Measurements from ENCODE around the gene RHCG.

RHCG gene

GRCh38 chr15:89452330-89452836 is 44.0 kb downstream of the RHCG start:
- Mint-ChIP-seq H3K27me3 (peaks cover 14% of the 10 kb centered on the region), H3K36me3 (no peaks in the 10 kb centered on the region), H3K27ac (no peak overlapping the region), H3K4me1 (peaks cover 2% of the 10 kb centered on the region), H3K4me3 (no peak overlapping the region), H3K9me3 (no peaks in the 10 kb centered on the region)
- ATAC-seq (ENCODE audit: low read depth), result no peak
- no peak for DNase-seq (ENCODE audit: low spot score in 2 of 2)

GRCh38 chr15:89451846-89452245 is 44.5 kb downstream of the RHCG start:
- H3K4me3 Mint-ChIP-seq, result no peak overlapping the region
- peaks cover 16% of the 10 kb centered on the region for H3K27me3 Mint-ChIP-seq
- DNase-seq (ENCODE audit: low spot score in 2 of 2) (no peak), ATAC-seq (ENCODE audit: low read depth) (no peak)
- no peaks in the 10 kb centered on the region for H3K36me3 Mint-ChIP-seq
- no peak overlapping the region for H3K27ac Mint-ChIP-seq
- no peaks in the 10 kb centered on the region for H3K9me3 Mint-ChIP-seq
- H3K4me1 Mint-ChIP-seq, result peaks cover 2% of the 10 kb centered on the region

GRCh38 chr15:89450076-89451006 is 46.0 kb downstream of the RHCG start:
- H3K27me3 Mint-ChIP-seq, result peaks cover 18% of the 10 kb centered on the region
- no peak for DNase-seq (ENCODE audit: low spot score in 2 of 2)
- H3K4me1 Mint-ChIP-seq, result peaks cover 2% of the 10 kb centered on the region
- no peaks in the 10 kb centered on the region for H3K9me3 Mint-ChIP-seq
- H3K36me3 Mint-ChIP-seq, result no peaks in the 10 kb centered on the region
- H3K27ac Mint-ChIP-seq, result no peak overlapping the region
- H3K4me3 Mint-ChIP-seq, result no peak overlapping the region
- no peak for ATAC-seq (ENCODE audit: low read depth)

GRCh38 chr15:89448825-89449224 is 47.6 kb downstream of the RHCG start:
- H3K27me3 Mint-ChIP-seq, result peaks cover 18% of the 10 kb centered on the region

GRCh38 chr15:89447676-89448075 is 48.7 kb downstream of the RHCG start:
- DNase-seq (ENCODE audit: low spot score in 2 of 2) (no peak), ATAC-seq (ENCODE audit: low read depth) (no peak)
- peaks cover 17% of the 10 kb centered on the region for H3K27me3 Mint-ChIP-seq
- H3K9me3 Mint-ChIP-seq, result no peaks in the 10 kb centered on the region
- H3K4me1 Mint-ChIP-seq, result peaks cover 5% of the 10 kb centered on the region
- H3K4me3 Mint-ChIP-seq, result no peak overlapping the region
- H3K27ac Mint-ChIP-seq, result no peak overlapping the region
- H3K36me3 Mint-ChIP-seq, result no peaks in the 10 kb centered on the region

More at GRCh38 chr15:89448825-89449224, 47.6 kb downstream of the RHCG start:
- DNase-seq (ENCODE audit: low spot score in 2 of 2), result no peak
- ATAC-seq (ENCODE audit: low read depth), result no peak
- Mint-ChIP-seq H3K27ac (no peak overlapping the region), H3K9me3 (no peaks in the 10 kb centered on the region), H3K36me3 (no peaks in the 10 kb centered on the region), H3K4me1 (peaks cover 2% of the 10 kb centered on the region), H3K4me3 (no peak overlapping the region)

- Mint-ChIP-seq H3K9me3 (peaks cover 2% of the 10 kb centered on the region), H3K4me3 (no peak overlapping the region), H3K27me3 (peaks cover 15% of the 10 kb centered on the region), H3K27ac (no peak overlapping the region), H3K36me3 (no peaks in the 10 kb centered on the region), H3K4me1 (peaks cover 10% of the 10 kb centered on the region)
- DNase-seq (ENCODE audit: low spot score in 2 of 2) (no peak), ATAC-seq (ENCODE audit: low read depth) (no peak)
These were observed 50.0 kb downstream of the RHCG start for GRCh38 chr15:89446255-89446891.

- Mint-ChIP-seq H3K4me3 (no peak overlapping the region), H3K9me3 (peaks cover 2% of the 10 kb centered on the region), H3K36me3 (no peaks in the 10 kb centered on the region), H3K4me1 (peaks cover 10% of the 10 kb centered on the region), H3K27ac (no peak overlapping the region), H3K27me3 (peaks cover 11% of the 10 kb centered on the region)
- ATAC-seq (ENCODE audit: low read depth) (no peak), DNase-seq (ENCODE audit: low spot score in 2 of 2) (no peak)
These were observed 50.9 kb downstream of the RHCG start for GRCh38 chr15:89445518-89445917.

- Mint-ChIP-seq H3K27me3 (peaks cover 11% of the 10 kb centered on the region), H3K4me3 (no peak overlapping the region), H3K9me3 (peaks cover 2% of the 10 kb centered on the region), H3K36me3 (no peaks in the 10 kb centered on the region), H3K4me1 (peaks cover 13% of the 10 kb centered on the region), H3K27ac (no peak overlapping the region)
- DNase-seq (ENCODE audit: low spot score in 2 of 2) (no peak), ATAC-seq (ENCODE audit: low read depth) (no peak)
These were observed 51.9 kb downstream of the RHCG start for GRCh38 chr15:89444241-89445225.

GRCh38 chr15:89443581-89443980 is 52.8 kb downstream of the RHCG start:
- no peak overlapping the region for H3K27ac Mint-ChIP-seq
- H3K27me3 Mint-ChIP-seq, result peaks cover 11% of the 10 kb centered on the region
- H3K9me3 Mint-ChIP-seq, result peaks cover 2% of the 10 kb centered on the region
- no peaks in the 10 kb centered on the region for H3K36me3 Mint-ChIP-seq
- peaks cover 15% of the 10 kb centered on the region for H3K4me1 Mint-ChIP-seq
- ATAC-seq (ENCODE audit: low read depth), result no peak
- no peak for DNase-seq (ENCODE audit: low spot score in 2 of 2)
- H3K4me3 Mint-ChIP-seq, result no peak overlapping the region

GRCh38 chr15:89442671-89443307 is 53.6 kb downstream of the RHCG start:
- ATAC-seq (ENCODE audit: low read depth) (no peak), DNase-seq (ENCODE audit: low spot score in 2 of 2) (no peak)

GRCh38 chr15:89442155-89442554 is 54.2 kb downstream of the RHCG start:
- DNase-seq (ENCODE audit: low spot score in 2 of 2) (no peak), ATAC-seq (ENCODE audit: low read depth) (no peak)
- no peak overlapping the region for H3K4me3 Mint-ChIP-seq
- H3K4me1 Mint-ChIP-seq, result peaks cover 15% of the 10 kb centered on the region
- H3K9me3 Mint-ChIP-seq, result peaks cover 2% of the 10 kb centered on the region
- H3K27ac Mint-ChIP-seq, result no peak overlapping the region
- peaks cover 2% of the 10 kb centered on the region for H3K27me3 Mint-ChIP-seq
- H3K36me3 Mint-ChIP-seq, result no peaks in the 10 kb centered on the region

More at GRCh38 chr15:89442671-89443307, 53.6 kb downstream of the RHCG start:
- H3K4me1 Mint-ChIP-seq, result peaks cover 15% of the 10 kb centered on the region
- H3K27me3 Mint-ChIP-seq, result peaks cover 7% of the 10 kb centered on the region
- H3K36me3 Mint-ChIP-seq, result no peaks in the 10 kb centered on the region
- peaks cover 2% of the 10 kb centered on the region for H3K9me3 Mint-ChIP-seq
- no peak overlapping the region for H3K4me3 Mint-ChIP-seq
- H3K27ac Mint-ChIP-seq, result no peak overlapping the region

GRCh38 chr15:89441295-89441812 is 55.0 kb downstream of the RHCG start:
- Mint-ChIP-seq H3K4me3 (peak overlapping the region; percentile 74), H3K4me1 (peaks cover 19% of the 10 kb centered on the region), H3K27ac (peak overlapping the region; percentile 80), H3K9me3 (peaks cover 2% of the 10 kb centered on the region), H3K36me3 (no peaks in the 10 kb centered on the region), H3K27me3 (peaks cover 3% of the 10 kb centered on the region)
- DNase-seq (ENCODE audit: low spot score in 2 of 2) (peak; percentile 73 to 77), ATAC-seq (ENCODE audit: low read depth) (peak; percentile 99)

GRCh38 chr15:89439764-89440163 is 56.6 kb downstream of the RHCG start:
- ATAC-seq (ENCODE audit: low read depth), result no peak
- Mint-ChIP-seq H3K4me3 (no peak overlapping the region), H3K27me3 (peaks cover 3% of the 10 kb centered on the region)

More at GRCh38 chr15:89439764-89440163, 56.6 kb downstream of the RHCG start:
- Mint-ChIP-seq H3K27ac (no peak overlapping the region), H3K9me3 (peaks cover 2% of the 10 kb centered on the region), H3K36me3 (no peaks in the 10 kb centered on the region), H3K4me1 (peaks cover 19% of the 10 kb centered on the region)
- no peak for DNase-seq (ENCODE audit: low spot score in 2 of 2)
